HG02870 (cell line): ENCODE data around the gene PHYH.
A peak's percentile ranks its signal among the peaks of the same experiment; 100 is the strongest.
"Not testable (repeated sequence)": the region's sequence is repeated elsewhere in the genome, so short reads cannot be mapped to it uniquely, and the experiment has no call there.

Experiments used
- ATAC-seq: cut with Tn5 transposase; IDR thresholded peaks from one replicate; pipeline ENCODE4 v1.9.1; 2021; ENCODE audit warnings: mild to moderate bottlenecking, moderate library complexity; ENCODE audit not compliant: unreplicated experiment

PHYH gene

GRCh38 chr10:13299437-13300287 is at the start of gene PHYH:
Gene PHYH (minus strand): TSS chr10:13300064. CDS start chr10:13300042, 22 bp downstream.
- ATAC-seq: peak; percentile 52

DNA sequence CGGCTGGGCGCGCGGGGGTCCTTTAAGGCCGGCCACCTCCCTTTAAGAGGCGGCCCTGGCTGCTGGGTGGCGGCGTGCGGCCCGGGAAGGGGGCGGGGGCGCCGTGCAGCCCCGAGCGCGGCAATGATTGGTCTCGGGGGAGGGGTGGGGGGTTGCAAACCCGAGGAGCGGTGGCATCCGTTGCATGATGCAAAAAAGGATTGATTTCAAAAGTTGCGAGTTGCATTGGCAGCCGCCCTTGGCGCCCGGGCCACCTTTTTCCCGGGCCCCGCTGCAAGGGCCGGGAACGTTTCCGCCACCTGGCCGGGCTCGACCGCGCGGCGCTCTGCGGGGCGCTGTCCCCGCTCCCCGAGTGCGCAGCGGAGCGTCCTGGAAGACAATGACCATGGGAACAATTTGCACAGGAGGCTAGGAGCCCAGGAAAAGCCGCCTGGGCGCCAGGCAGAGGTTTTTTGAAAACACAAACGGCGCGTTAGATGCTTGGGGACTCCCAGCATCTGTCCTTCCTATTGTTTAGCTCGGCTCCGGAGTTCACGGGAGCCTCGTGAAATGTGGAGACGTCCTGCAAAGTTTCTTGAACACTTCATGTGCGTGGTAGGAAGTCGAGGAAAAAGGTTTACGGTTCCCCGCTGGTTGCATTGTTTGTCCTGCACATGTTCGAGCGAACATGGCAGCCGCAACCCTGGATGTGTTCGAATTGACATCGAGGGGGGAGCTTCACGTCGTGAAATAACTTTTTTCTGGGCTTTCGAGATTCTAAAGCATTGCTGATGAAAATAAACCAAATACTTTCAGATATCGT is 48.6 kb upstream of the PHYH start, which contains the start of gene SEPHS1:
Gene SEPHS1 (minus strand): TSS at position 78 of the 802 bp plus-strand sequence. CDS start 3,343 bp downstream, outside the sequence.
- ATAC-seq: peak; percentile 48

DNA sequence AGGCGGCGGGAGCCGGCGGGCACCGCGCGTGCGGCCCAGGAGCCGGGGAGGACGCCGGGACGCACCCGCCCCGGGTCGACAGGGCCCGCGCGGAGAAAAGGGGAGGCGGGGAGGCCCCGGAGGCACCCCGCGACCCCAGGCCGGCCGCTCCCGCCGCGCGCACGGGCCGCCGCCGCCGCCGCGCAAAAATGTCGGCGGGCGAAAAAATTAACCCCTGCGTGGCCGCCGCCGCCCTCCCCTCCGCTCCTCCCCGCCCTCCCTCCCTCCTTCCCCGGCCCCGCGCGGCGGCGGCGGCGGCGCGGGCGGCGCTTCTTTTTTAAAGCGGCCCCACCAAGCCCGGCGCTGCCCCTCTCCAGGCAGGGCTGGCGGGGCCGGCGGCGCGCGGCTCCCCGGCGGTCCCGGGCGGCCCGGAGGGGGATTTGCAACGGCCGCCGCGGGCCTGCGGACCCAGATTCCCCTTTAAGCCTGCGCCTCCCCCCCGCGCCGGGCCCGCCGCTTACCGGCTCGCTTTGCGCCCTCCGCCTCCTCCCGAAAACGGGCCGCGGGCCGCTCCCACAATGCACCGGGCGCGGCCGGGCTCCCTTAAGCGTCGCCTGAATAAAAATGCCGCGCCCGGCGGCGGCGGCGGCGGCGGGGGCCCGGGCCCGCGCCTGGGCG is 47.8 kb upstream of the PHYH start:
- ATAC-seq: peak; percentile 47

DNA sequence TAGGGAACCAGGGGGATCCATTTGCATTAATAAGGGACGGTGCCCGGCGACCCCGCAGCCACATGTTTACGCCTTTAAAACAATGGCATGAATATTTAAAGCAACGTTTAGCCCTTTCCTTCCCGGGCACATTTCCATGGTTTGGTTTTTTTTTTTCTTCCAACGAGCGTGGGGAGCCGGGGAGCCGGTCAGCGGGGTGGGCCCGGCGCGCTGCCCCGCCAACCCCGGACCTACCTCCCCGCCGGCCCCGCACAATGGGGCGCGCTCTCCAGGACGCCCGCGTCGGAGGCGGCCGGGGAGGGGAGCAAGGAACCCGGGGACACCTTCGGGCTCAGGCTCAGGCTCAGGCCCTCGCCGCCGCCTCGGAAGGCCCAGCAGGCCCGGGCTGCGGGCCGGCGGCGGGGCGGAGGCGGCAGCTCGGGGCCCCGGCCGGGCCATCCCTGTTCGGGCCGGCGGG is 47.2 kb upstream of the PHYH start:
- peak; percentile 21 for ATAC-seq

DNA sequence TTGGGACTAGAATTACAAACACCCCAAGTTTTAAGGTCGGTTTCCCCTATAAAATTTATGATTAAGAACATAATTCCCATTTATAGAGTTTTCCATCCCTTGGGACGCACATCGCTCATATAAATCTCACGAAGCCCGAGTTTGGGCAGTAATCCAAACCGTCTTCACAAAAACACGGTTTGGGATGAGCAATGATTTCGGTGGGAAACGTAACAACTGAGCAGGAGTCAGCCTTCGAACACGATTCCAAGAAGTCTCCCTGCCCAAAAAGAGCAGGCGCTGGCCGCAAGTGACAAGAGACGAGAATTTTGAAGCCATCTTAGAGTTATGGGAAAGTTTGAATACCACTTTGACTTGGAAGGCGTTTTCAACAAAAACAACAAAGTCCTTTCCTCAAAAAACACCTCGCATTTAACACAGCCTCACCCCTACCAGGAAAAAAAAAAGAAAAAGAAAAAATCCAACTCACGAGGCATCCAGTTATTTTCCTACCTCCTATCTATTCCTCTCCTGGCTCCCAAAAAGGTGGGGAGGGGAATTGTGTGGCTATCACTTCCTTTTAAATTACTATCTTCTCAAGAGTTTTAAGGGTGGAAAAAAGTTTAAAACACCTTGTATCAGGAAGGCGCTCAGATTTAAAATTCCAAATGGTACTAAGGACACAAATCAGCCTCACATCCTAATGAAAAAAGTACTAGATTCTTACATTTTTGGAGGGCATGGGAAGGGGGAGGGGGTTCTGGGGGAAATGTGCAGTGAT is 46.6 kb upstream of the PHYH start:
- no peak for ATAC-seq

- peak; percentile 78 for ATAC-seq
These were observed 40.9 kb upstream of the PHYH start for GRCh38 chr10:13340626-13341376.

DNA sequence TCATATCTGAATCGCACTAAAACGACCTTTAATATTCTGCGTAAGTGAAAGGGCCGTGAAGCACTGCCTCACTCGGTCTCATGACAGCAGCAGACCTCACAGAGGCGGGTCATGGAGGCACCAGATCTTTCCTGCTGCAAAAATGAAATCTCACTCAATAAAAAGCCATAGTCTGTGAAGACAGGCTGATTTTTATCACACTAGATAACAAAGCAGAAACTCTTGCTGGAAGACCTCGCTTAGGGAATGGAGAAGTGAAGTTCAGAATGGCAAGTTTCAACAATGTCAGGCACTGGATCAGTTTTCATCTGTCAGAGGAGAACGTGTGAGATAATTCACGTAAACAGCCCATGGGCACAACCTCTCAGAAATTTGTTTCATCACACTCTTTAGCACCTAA is 40.2 kb upstream of the PHYH start:
- ATAC-seq: no peak

DNA sequence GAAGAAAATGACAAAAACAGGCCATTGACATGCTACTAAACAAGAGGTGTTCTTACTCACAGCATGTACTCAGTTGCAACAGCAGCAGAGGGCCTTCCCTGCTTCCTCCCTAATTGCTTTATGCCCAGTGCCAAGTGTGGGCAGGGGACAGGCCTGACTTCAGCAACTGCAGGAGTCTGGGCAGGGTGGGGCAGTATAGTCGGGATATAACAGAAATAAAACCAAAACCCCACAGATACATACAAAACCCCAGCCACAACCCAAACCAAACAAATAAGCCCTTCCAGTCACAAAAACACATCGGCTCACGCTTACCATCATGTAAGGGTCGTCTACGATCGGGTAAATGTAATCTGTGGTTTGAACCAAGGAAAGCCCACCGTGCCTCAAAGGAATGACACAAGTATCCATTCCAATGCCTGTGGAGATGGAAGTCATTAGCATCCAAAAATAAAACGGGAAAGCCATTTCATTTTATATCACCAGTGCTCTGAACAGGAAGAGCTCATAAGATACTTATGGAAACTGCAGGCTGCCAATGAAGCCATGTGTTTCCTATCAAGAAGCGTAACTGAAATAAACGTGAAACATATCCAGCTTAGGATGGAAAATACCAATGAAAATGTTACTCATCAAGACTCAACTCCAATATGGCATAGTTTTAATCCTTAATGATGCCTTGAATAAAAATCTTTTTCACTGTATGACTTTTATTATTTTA is 38.7 kb upstream of the PHYH start:
- ATAC-seq: no peak

GRCh38 chr10:13337827-13338196 is 37.9 kb upstream of the PHYH start:
- ATAC-seq: no peak

DNA sequence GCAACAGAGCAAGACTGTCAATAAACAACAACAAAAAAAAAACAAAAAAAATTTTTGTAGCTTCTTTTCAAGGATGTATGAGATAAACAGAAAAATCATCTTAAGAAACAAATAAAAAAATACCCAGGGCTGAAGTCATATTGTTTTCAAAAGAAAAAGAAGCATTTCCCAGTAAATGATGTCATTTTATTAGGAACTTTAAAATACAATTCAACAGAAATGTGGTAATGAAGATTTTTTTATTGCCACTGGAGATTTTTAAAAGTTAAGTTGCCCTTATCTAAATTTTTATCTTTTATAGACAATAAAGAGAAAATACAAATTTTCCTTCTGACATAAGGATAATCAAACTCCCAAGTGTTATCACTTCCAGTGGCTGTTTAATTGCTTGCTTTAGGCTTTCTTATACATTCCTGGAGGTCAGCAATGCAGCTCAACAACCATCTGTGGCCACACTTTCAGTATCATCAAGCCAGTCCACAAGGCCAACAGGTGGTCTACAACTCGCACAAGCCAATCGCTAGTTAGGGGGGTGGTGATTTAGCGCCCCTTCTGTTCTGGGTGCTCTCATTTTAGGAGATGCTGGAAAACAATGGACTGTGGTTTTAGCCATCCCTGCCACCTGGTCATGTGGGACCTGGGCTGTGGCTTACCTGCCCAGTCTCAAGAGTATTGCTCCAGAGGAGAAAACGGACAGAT is 37.4 kb upstream of the PHYH start:
- no peak for ATAC-seq

DNA sequence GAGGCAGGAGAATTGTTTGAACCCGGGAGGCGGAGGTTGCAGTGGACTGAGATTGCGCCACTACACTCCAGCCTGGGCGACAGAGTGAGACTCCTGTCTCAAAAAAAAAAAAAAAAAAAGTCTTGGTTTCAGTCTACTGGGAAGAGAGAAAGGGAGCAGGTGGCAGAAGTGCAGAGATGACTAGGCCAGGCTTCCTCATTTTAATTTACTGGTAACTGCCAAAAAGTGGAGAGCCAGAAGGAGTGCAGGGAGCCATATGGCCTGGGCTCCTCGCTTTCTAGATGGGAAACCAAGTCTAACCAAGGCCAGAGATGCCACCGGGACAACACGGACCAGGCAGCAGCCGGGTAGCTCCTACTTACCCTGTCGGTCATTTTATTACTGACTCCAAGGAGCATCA is 36.0 kb upstream of the PHYH start:
- ATAC-seq: peak; percentile 64

DNA sequence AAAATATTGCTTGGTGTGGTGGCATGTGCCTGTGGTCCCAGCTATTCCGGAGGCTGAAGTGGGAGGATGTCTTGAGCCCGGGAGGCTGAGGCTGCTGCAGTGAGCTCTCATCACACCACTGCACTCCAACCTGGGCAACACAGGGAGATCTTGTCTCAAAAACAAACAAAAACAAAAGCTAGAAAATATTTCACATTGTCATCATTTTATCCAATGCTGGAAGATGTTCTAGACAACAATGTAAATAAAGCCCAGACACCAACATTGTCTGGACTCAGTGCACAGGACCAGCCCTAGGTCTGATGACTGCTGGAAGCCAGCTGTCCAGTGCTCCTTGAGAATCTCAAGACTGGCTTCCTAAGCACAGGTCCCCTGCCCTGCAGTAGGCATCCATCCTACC is 34.7 kb upstream of the PHYH start:
- no peak for ATAC-seq

- no peak for ATAC-seq
These were observed 31.8 kb upstream of the PHYH start for GRCh38 chr10:13331646-13332045.

- not testable (repeated sequence) for ATAC-seq
These were observed 31.1 kb upstream of the PHYH start for GRCh38 chr10:13330980-13331379.

DNA sequence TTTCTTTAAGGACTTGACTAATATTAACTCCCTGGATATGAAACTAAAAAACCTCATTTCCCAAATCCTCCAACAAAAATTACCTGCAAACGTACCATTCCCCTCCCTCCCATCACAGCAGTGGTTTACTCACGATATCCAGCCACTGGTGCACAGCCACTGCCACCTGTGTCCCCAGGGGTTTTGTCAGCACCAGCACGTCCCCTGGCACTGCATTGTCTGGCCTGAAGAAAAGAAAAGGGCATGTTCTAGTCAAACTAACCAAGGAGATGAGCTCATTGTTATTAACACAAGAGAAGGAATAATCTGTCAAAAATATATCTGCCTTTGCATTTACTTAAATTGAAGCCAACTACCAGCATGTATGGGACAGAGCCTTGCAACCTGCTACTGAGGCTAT is 29.7 kb upstream of the PHYH start:
- ATAC-seq: no peak

- no peak for ATAC-seq
These were observed 28.7 kb upstream of the PHYH start for GRCh38 chr10:13328613-13329012.

DNA sequence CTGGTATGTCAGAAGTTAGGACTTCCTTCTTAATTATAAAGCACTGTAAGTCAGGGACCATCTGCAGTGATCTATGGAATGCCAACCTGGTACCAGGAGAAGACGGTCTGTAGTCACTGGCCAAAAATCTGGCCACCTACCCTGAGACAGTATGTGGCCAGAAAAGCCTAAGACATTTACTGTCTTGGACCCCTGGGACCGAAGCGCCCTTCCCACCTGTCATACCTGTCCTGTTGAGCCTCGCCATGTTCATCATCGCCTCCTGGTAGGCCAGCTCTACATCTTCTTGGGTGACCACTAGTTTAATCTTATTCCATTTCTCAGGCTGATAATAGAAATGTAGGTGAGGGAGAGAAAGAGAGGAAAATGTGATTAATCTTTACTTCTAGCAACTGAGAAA is 28.3 kb upstream of the PHYH start:
- no peak for ATAC-seq

DNA sequence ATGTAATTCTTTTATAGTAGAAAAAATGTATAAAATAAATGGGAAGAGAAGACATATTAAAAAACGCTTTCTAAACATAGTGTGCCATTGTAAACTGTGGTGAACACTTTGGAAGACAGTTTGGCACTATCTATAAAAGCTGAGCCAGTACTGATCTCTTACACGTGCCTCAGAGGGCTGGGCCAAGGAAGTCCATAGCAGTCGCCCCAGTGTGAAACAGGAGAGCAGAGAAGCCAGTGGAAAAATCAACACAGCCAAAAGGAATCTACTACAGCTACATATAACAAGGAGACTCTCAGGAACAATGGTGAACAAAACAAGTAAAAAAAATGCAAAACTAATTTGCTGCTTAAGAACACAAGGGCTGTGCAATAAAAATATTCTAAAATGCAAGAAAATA is 27.7 kb upstream of the PHYH start:
- ATAC-seq: no peak
